Measurements from ENCODE around the gene GNLY.

The GNLY gene

GRCh38 chr2:85707304-85707703, 13.1 kb downstream of the GNLY start:
- peak; percentile 92 for DNase-seq (ENCODE audit: extremely low read depth, low read depth)
- TF ChIP-seq CTCF (IDR thresholded peaks at IDR 0.05; ENCODE audit: low read depth, low read length, missing control alignments) = peak; percentile 86
- no peak overlapping the region for H3K4me3 ChIP-seq (replicated peaks; ENCODE audit: low read depth, low read length)

GRCh38 chr2:85708641-85709040, 14.5 kb downstream of the GNLY start:
- DNase-seq (ENCODE audit: extremely low read depth, low read depth) = no peak

GRCh38 chr2:85709401-85709811, 15.2 kb downstream of the GNLY start:
- no peak overlapping the region for H3K4me3 ChIP-seq (replicated peaks; ENCODE audit: low read depth, low read length)
- no peak for TF ChIP-seq CTCF (IDR thresholded peaks at IDR 0.05; ENCODE audit: low read depth, low read length, missing control alignments)
- no peak for DNase-seq (ENCODE audit: extremely low read depth, low read depth)

More at GRCh38 chr2:85708641-85709040, 14.5 kb downstream of the GNLY start:
- no peak overlapping the region for H3K4me3 ChIP-seq (replicated peaks; ENCODE audit: low read depth, low read length)
- no peak for TF ChIP-seq CTCF (IDR thresholded peaks at IDR 0.05; ENCODE audit: low read depth, low read length, missing control alignments)

GRCh38 chr2:85710687-85711577, 16.8 kb downstream of the GNLY start:
- TF ChIP-seq CTCF (IDR thresholded peaks at IDR 0.05; ENCODE audit: low read depth, low read length, missing control alignments) = no peak
- no peak overlapping the region for H3K4me3 ChIP-seq (replicated peaks; ENCODE audit: low read depth, low read length)
- no peak for DNase-seq (ENCODE audit: extremely low read depth, low read depth)

GRCh38 chr2:85711578-85712060, 17.5 kb downstream of the GNLY start:
- no peak for DNase-seq (ENCODE audit: extremely low read depth, low read depth)
- H3K4me3 ChIP-seq (replicated peaks; ENCODE audit: low read depth, low read length) = no peak overlapping the region
- TF ChIP-seq CTCF (IDR thresholded peaks at IDR 0.05; ENCODE audit: low read depth, low read length, missing control alignments) = no peak

- no peak overlapping the region for H3K4me3 ChIP-seq (replicated peaks; ENCODE audit: low read depth, low read length)
- DNase-seq (ENCODE audit: extremely low read depth, low read depth) = no peak
- no peak for TF ChIP-seq CTCF (IDR thresholded peaks at IDR 0.05; ENCODE audit: low read depth, low read length, missing control alignments)
Measured at GRCh38 chr2:85712336-85712735, 18.2 kb downstream of the GNLY start.

Measured in HFF-Myc (cell line).